ENCODE results near the gene TCP11.

Gene TCP11

GRCh38 chr6:35078896-35079295 is 62.2 kb downstream of the TCP11 start:
- DNase-seq = no peak

- no peak for DNase-seq
Observed at GRCh38 chr6:35078226-35078850, 62.8 kb downstream of the TCP11 start.

GRCh38 chr6:35077713-35078105 is 63.4 kb downstream of the TCP11 start:
- no peak for DNase-seq

GRCh38 chr6:35076997-35077712 is 64.0 kb downstream of the TCP11 start:
- DNase-seq = no peak

GRCh38 chr6:35073766-35074471 is 67.2 kb downstream of the TCP11 start:
- DNase-seq = no peak

DNA sequence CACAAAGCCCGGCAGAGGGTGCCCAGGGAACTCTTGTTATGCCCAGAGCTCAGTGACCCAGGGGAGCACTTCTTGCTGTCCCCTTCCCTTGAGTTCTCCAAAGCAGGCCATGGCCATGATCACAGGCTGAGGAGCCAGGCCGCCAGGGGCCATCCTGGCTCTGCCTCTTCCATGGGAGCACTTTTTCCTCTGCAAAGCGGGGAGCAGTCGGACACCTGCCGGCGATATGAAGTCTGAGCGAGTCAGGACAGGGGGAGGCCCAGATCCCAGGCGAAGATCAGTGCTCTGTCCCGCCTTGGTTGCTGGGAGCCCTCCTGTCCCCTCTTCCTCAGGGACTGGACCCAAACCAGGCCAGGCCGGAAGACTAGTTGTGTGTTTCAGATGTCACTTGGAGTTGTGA is 67.9 kb downstream of the TCP11 start:
- no peak for DNase-seq

DNA sequence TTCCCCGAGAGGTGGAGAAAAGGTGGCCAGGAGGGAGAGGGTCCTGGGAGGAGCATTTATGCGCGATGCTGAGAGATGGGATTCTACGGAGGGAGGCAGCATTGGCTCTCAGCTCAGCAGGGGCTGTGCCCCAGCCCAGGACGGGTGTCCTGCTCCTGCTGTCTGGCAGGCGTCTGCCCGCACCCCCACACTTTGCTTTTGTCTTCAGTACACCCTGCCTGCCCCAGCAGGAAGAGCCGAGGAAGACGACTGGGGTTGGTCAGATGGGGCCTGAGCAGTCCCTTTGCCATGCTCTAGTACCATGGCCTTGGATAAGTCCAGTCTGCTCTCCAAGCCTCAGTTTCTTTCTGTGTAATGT is 68.5 kb downstream of the TCP11 start:
- DNase-seq = no peak

DNA sequence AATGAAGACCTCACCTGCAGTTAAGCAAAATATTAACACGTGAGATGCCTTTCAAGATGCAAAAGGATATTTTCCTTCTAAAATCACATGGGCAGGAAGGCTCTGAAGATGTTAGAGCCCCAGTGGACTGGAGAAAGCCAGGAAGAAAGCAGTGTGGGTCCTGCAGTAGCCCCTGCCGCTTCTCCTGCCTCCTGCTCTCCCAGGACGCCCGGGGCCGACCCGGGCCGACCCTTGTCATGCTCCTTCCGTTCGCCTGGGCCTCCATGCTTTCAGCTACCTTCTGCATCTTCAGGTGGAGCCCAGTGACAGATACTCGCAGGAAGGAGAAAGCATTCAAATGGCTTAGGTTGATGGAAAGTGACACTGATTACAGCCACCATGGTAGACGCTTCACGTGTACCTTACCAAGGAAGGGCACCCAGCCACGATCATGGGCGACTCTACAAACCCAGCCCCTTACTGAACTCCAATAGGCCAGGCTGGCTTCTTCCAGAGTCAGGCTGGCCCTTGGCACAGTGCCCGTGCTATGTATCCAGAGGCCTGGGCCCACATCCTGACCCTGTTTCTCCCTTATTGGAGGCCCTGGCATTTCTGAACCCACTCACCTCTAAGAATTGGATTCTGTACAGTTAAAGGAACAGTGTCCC is 69.0 kb downstream of the TCP11 start:
- DNase-seq = no peak

- no peak for DNase-seq
Observed at GRCh38 chr6:35071347-35071994, 69.7 kb downstream of the TCP11 start.

- no peak for DNase-seq
Observed at GRCh38 chr6:35070111-35070510, 71.0 kb downstream of the TCP11 start.

- DNase-seq = no peak
Observed at GRCh38 chr6:35069262-35069661, 71.9 kb downstream of the TCP11 start.

- DNase-seq = no peak
Observed at GRCh38 chr6:35068644-35069043, 72.5 kb downstream of the TCP11 start.

DNA sequence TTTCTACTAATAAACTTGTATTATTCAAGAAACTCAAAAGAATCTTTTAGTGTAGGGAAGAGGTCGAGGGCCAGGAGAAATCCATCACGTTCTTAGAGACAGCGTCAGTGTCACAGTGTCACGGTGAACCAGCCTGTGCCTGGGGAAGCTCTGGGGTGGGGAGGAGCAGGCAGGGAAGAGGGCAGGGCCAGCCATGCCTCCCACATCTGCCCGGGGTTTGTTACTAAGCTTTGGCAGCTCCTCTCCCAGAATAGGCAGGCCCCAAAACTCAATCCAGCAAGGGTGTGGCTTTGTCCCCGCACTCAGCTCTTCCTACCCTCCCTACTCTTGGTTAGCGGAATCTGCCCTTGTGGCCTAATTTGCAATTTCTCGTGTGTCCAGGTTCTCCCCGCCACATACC is 72.9 kb downstream of the TCP11 start:
- DNase-seq = no peak

Measured in fibroblast of skin of right quadriceps (primary cell).